Right atrium auricular region (tissue), 2 donors: ENCODE data around the gene CLEC2B. TPM values are rescaled to one million over a fixed set of nuclear protein-coding genes. Genes with fewer than 3 reads are reported as not detected.

ENCODE experiments used
- DNase-seq: peaks from one replicate; pipeline ENCODE4 v3.0.0-alpha.2; 2019; ENCODE audit warnings: low spot score
- H3K27ac ChIP-seq, 2 donors: fragments of 200-600 bp; sonication (generic); 1 replicate in 1 of 2; 2 replicates in 1 of 2; pipeline ENCODE4 v1.5.1; 2016 to 2019
- H3K27me3 ChIP-seq, 2 donors: fragments of 200-600 bp; sonication (generic); one replicate each; pipeline versions ENCODE4 v1.5.1 to v1.6.0; 2017 to 2019
- H3K36me3 ChIP-seq: fragments of 200-600 bp; sonication (generic); one replicate; pipeline ENCODE4 v1.5.1; 2016
- H3K4me1 ChIP-seq, 2 donors: fragments of 200-600 bp; sonication (generic); one replicate each; pipeline versions ENCODE4 v1.5.1 to v1.6.0; 2017 to 2019
- H3K4me3 ChIP-seq, 2 donors: fragments of 200-600 bp; sonication (generic); 1 replicate in 1 of 2; 2 replicates in 1 of 2; pipeline ENCODE4 v1.5.1; 2017 to 2019; ENCODE audit warnings: mild to moderate bottlenecking in 1 of 2, moderate library complexity in 1 of 2
- H3K9me3 ChIP-seq, 2 donors: fragments of 200-600 bp; sonication (generic); one replicate each; pipeline ENCODE4 v1.5.1; 2019
- total RNA-seq, 2 donors: library from RNA; depleted of rRNA; stranded (reverse); fragments of >200 nt; gene quantifications; one replicate each; pipeline ENCODE4 v1.1.0, GENCODE V29; 2016
- TF ChIP-seq, protein P1 (sequence below), 2 donors: fragments of 200-600 bp; sonication (generic); IDR thresholded peaks; one replicate each; pipeline ENCODE4 v1.5.1; 2019; ENCODE audit warnings: antibody characterized with exemption in 2 of 2

Gene CLEC2B
- total RNA-seq, 2 donors from 2014 or later: 3.9 to 4.9 TPM

DNA sequence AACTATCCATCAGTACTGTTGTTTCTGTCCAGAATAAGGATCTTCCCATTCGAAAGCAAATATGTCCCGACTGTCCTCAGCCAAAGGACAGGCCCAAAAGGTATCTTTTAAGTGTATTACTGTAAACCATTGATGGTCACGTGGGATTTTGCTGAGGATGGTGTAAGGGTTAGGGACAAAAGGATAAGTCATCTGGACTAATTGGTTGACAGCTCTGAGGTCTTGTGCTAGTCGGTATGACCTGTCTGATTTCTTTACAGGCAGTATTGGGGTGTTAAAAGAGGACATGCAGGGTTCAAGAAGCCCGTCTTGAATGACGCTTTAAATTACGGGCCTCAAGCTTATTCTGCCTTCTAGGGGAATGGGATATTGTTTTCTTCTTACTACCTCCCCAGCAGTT lies 38.6 kb upstream of the CLEC2B start:
- Histone ChIP-seq H3K9me3 (peaks cover 4 to 22% of the 10 kb centered on the region in 2 donors), H3K4me3 (no peak overlapping the region), H3K27ac (no peak overlapping the region), H3K36me3 (no peaks in the 10 kb centered on the region), H3K27me3 (no peaks in the 10 kb centered on the region), H3K4me1 (no peaks in the 10 kb centered on the region)
- DNase-seq: no peak
- TF ChIP-seq, protein P1, sequence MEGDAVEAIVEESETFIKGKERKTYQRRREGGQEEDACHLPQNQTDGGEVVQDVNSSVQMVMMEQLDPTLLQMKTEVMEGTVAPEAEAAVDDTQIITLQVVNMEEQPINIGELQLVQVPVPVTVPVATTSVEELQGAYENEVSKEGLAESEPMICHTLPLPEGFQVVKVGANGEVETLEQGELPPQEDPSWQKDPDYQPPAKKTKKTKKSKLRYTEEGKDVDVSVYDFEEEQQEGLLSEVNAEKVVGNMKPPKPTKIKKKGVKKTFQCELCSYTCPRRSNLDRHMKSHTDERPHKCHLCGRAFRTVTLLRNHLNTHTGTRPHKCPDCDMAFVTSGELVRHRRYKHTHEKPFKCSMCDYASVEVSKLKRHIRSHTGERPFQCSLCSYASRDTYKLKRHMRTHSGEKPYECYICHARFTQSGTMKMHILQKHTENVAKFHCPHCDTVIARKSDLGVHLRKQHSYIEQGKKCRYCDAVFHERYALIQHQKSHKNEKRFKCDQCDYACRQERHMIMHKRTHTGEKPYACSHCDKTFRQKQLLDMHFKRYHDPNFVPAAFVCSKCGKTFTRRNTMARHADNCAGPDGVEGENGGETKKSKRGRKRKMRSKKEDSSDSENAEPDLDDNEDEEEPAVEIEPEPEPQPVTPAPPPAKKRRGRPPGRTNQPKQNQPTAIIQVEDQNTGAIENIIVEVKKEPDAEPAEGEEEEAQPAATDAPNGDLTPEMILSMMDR (IDR thresholded peaks at IDR 0.05): no peak

DNA sequence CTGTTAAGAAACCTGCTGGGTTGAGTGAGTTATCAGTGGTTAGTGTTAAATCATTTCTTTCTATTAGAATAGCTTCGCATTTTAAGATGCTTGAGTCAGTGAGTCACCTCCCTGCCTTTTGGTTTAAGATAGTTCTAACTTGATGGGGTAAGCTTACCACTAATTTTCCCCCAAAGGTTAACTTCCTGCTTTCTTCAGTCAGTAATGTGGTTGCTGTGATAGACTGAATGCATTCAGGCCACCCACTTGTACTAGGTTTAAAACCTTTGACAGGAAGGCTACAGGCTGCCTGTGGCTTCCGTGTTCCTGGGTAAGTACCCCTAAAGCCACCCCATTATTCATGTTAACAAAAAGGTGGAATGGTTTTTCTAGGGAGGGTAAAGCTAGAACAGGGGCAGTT lies 37.7 kb upstream of the CLEC2B start:
- TF ChIP-seq, protein P1 (IDR thresholded peaks at IDR 0.05): no peak
- no peak overlapping the region for H3K27ac ChIP-seq
- no peaks in the 10 kb centered on the region for H3K36me3 ChIP-seq
- no peaks in the 10 kb centered on the region for H3K4me1 ChIP-seq
- no peak overlapping the region for H3K4me3 ChIP-seq
- no peaks in the 10 kb centered on the region for H3K27me3 ChIP-seq
- DNase-seq: no peak
- H3K9me3 ChIP-seq: peaks cover 4 to 26% of the 10 kb centered on the region in 2 donors

DNA sequence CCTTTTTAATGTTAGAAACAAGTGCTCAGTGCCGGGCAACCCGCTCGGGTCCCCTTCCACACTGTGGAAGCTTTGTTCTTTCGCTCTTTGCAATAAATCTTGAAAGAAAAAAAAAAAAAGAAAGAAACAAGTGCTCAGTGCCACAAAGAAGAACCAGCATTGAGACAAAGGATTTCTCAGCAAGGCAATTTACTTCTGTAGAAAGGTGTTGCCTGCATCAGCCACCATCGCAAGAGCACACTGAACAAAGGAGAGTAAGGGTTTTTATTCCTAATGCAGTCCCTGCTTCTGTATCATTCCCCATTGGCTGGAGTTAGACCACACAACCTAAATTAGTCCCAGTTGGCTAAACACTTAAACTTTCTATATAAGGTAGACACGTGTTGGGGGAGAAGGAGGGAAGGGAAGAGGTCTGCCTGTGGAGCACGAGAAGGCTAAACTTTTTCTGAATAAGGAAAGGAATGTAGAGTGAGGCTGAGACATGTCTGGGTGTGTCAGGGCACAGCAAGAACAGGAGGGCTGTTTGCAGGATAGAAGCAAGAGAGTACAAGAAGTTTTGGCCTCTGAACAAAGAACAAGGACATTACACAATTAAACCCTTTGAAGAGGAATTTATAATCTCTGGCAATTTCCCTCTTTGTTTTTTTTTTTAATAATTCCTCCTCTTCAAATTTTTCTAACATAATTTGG lies 33.5 kb upstream of the CLEC2B start:
- no peaks in the 10 kb centered on the region for H3K4me1 ChIP-seq
- DNase-seq: no peak
- no peaks in the 10 kb centered on the region for H3K27me3 ChIP-seq
- TF ChIP-seq, protein P1 (IDR thresholded peaks at IDR 0.05): no peak
- H3K27ac ChIP-seq: no peak overlapping the region
- no peaks in the 10 kb centered on the region for H3K36me3 ChIP-seq
- peaks cover 0 to 9% of the 10 kb centered on the region in 2 donors for H3K9me3 ChIP-seq
- no peak overlapping the region for H3K4me3 ChIP-seq

DNA sequence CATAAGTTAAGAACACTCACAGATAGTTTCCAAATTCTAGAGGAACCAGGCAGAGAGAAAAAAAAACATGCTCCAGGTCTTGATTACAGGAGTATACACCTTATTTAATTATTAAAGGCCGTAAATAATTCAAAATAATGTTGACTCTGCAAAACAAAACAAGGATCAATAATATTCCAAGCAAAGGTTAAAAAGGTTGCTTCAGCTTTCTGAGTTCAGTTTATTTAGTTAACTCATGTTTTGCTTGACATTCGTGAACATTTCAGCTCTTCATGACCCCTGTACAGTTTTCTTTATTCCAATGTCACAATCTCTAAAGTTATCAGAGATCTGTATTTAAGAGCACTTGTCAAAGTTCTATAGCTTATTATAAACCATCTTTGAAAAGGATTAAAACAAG lies 31.8 kb upstream of the CLEC2B start:
- H3K4me1 ChIP-seq: no peaks in the 10 kb centered on the region
- no peak overlapping the region for H3K27ac ChIP-seq
- no peak overlapping the region for H3K4me3 ChIP-seq
- H3K36me3 ChIP-seq: no peaks in the 10 kb centered on the region
- no peaks in the 10 kb centered on the region for H3K27me3 ChIP-seq
- no peak for DNase-seq
- H3K9me3 ChIP-seq: peaks cover 0 to 9% of the 10 kb centered on the region in 2 donors
- TF ChIP-seq, protein P1 (IDR thresholded peaks at IDR 0.05): no peak

- Histone ChIP-seq H3K36me3 (no peaks in the 10 kb centered on the region), H3K4me3 (no peak overlapping the region), H3K9me3 (peaks cover 0 to 9% of the 10 kb centered on the region in 2 donors), H3K27me3 (no peaks in the 10 kb centered on the region), H3K27ac (no peak overlapping the region), H3K4me1 (no peaks in the 10 kb centered on the region)
- DNase-seq: no peak
- TF ChIP-seq, protein P1 (IDR thresholded peaks at IDR 0.05): no peak
These were observed 30.1 kb upstream of the CLEC2B start for GRCh38 chr12:9899209-9899608.

GRCh38 chr12:9897535-9897934 lies 28.4 kb upstream of the CLEC2B start:
- no peak for DNase-seq
- Histone ChIP-seq H3K36me3 (no peaks in the 10 kb centered on the region), H3K27me3 (no peaks in the 10 kb centered on the region), H3K4me3 (no peak overlapping the region), H3K9me3 (peaks cover 0 to 5% of the 10 kb centered on the region in 2 donors), H3K4me1 (no peaks in the 10 kb centered on the region), H3K27ac (no peak overlapping the region)
- TF ChIP-seq, protein P1 (IDR thresholded peaks at IDR 0.05): no peak
